ENCODE results near the gene FOXE3.

The FOXE3 gene

DNA sequence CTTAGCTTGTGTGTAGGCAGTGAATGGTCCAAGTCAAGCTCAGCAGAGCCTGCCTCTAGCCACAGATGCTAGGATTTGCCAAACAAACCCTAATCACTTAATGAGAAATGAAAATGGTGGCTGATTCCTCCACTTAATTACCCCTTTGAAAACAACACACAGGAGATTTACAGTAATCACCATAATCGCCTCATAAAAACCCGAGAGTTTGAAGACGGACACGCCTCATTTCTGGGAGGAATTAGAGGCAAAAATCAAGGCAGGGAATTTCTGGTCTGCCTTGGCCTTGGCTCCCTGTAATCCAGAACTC lies 16.3 kb upstream of the FOXE3 start:
- CTCF ChIA-PET, result interaction anchor here (1.4 to 7.4 kb wide), 3 partner anchors 10 to 208 kb away, joined by 3 to 57 read pairs (median 5); no protein-coding TSS in a partner anchor
- no peak overlapping the region for H3K4me3 ChIP-seq (ENCODE audit: low read depth, low read length)
- DNase-seq (ENCODE audit: low read depth, low spot score), result no peak
- POLR2A ChIA-PET, result no interaction called here
- TF ChIP-seq, protein P1, sequence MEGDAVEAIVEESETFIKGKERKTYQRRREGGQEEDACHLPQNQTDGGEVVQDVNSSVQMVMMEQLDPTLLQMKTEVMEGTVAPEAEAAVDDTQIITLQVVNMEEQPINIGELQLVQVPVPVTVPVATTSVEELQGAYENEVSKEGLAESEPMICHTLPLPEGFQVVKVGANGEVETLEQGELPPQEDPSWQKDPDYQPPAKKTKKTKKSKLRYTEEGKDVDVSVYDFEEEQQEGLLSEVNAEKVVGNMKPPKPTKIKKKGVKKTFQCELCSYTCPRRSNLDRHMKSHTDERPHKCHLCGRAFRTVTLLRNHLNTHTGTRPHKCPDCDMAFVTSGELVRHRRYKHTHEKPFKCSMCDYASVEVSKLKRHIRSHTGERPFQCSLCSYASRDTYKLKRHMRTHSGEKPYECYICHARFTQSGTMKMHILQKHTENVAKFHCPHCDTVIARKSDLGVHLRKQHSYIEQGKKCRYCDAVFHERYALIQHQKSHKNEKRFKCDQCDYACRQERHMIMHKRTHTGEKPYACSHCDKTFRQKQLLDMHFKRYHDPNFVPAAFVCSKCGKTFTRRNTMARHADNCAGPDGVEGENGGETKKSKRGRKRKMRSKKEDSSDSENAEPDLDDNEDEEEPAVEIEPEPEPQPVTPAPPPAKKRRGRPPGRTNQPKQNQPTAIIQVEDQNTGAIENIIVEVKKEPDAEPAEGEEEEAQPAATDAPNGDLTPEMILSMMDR (IDR thresholded peaks at IDR 0.05; ENCODE audit: insufficient read depth, low read length, missing control alignments), result no peak

DNA sequence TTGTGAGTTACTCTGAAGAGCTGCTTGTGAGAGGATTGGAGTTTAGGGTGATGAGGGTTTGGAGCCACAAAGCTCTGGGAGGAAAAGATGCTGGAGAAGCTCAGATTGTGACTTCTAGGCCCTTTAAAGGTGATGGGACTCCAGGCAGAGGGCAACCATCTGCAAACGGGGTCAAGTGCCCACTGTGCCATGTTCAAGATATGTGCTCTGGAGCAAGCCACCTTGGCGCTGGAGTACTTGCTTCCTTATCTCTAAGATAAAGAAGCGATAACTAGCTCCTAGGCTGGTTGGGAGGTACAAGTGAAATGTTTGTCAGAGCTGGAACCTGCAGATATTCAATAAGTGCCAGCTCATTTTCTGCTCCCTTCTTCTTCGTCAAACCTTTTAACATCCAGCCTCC lies 14.3 kb upstream of the FOXE3 start:
- no peak overlapping the region for H3K4me3 ChIP-seq (ENCODE audit: low read depth, low read length)
- TF ChIP-seq, protein P1 (IDR thresholded peaks at IDR 0.05; ENCODE audit: insufficient read depth, low read length, missing control alignments), result no peak
- DNase-seq (ENCODE audit: low read depth, low spot score), result no peak
- ChIA-PET CTCF (interaction anchor here (0.9 to 7.4 kb wide), 8 partner anchors 9 to 209 kb away, joined by 3 to 57 read pairs (median 4); partner anchors contain the start of gene FOXD2), POLR2A (no interaction called here)

DNA sequence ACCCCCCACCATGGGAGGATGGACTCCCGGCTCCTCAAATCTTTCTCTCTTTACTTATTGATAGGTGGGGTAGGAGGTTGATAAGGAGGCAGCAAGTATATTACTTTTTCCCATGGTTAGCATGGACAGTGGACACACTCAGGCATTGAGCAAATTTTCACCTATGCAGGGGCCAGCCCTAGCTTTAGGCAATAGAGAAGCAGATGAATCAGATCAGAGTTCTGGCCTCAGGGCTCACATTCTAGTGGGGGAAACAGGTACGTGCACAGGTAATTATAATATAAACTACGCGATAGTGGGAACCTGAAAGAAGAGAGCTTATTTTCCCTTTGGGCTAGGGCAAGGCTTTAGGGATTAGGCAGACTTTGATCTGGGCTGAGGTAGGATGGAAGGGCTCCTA lies 13.5 kb upstream of the FOXE3 start:
- POLR2A ChIA-PET, result no interaction called here
- DNase-seq (ENCODE audit: low read depth, low spot score), result no peak
- H3K4me3 ChIP-seq (ENCODE audit: low read depth, low read length), result no peak overlapping the region
- CTCF ChIA-PET, result interaction anchor here (1.4 to 7.4 kb wide), 6 partner anchors 9 to 335 kb away, joined by 3 to 57 read pairs (median 4); no protein-coding TSS in a partner anchor
- TF ChIP-seq, protein P1 (IDR thresholded peaks at IDR 0.05; ENCODE audit: insufficient read depth, low read length, missing control alignments), result no peak

DNA sequence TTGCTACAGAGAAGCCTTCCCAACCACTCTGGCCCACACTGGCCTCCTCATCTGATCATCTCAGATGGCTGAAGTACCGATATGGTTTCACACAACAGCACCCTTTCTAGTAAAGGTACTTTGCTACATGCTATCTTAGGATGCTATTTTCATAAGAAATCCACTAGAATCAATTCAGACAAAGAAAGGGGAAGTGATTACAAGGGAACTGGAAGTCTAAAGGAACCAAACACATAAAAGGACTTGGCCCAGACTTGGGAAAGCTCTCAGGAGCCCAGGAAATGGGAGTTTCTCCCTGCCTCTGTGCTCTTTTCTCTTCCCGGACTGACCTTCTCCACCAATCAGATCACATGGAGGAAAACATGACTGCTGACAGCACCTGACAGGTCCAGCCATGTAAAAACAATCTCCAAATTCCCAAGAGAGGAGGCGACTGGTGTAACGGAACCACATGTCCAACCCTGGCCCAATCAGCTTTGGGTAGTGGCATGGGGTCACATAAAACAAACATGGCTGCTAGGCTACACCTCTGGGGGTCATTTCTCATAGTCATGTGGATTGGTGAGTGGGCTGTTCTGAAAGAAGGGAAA lies 12.7 kb upstream of the FOXE3 start:
- TF ChIP-seq, protein P1 (IDR thresholded peaks at IDR 0.05; ENCODE audit: insufficient read depth, low read length, missing control alignments), result no peak
- ChIA-PET CTCF (interaction anchor here (1.0 to 7.4 kb wide), 4 partner anchors 14 to 334 kb away, joined by 3 to 57 read pairs (median 8); no protein-coding TSS in a partner anchor), POLR2A (no interaction called here)
- DNase-seq (ENCODE audit: low read depth, low spot score), result no peak
- H3K4me3 ChIP-seq (ENCODE audit: low read depth, low read length), result no peak overlapping the region

DNA sequence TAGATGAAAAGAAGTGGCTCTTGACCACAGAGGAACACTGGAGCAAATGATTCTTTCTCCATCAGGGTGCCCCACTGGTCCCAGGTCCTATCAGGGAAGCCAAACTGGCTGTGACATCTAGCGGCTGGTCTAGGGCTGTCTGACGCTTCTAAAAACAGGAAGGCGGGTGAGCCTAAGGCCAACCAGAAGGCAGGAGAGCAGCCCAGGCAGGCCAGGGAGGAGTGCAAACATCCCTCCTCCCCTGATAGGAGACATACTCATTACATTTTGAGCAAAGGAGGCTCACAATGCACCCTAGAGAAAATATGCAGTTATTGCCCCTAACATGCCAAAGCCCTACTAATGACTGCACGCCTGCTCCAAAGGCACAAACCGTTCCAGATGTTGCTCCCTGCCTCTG lies 10.4 kb upstream of the FOXE3 start:
- DNase-seq (ENCODE audit: low read depth, low spot score), result no peak
- ChIA-PET POLR2A (no interaction called here), CTCF (interaction anchor here (1.6 to 10.0 kb wide), 5 partner anchors 9 to 30 kb away, joined by 6 to 78 read pairs (median 24); no protein-coding TSS in a partner anchor)
- H3K4me3 ChIP-seq (ENCODE audit: low read depth, low read length), result no peak overlapping the region
- TF ChIP-seq, protein P1 (IDR thresholded peaks at IDR 0.05; ENCODE audit: insufficient read depth, low read length, missing control alignments), result no peak

DNA sequence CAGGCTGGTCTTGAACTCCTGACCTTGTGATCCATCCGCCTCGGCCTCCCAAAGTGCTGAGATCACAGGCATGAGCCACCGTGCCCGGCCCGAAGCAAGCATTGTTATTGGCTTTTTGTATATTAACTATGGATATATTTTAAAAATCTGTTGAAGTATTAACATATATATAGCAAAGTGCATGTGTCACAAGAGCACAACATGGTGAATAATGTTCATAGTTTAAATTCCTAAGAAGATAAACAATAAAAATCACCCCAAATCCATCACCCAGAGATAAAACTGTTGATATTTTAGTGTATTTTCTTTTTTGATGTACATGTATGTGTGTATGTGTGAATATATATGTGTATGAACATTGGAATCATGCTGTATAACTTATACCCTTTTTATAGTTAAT lies 9.1 kb upstream of the FOXE3 start:
- POLR2A ChIA-PET, result interaction anchor here (1.5 kb wide), 1 partner anchor 72 kb away, joined by 3 read pairs; no protein-coding TSS in a partner anchor
- TF ChIP-seq, protein P1 (IDR thresholded peaks at IDR 0.05; ENCODE audit: insufficient read depth, low read length, missing control alignments), result no peak
- no peak for DNase-seq (ENCODE audit: low read depth, low spot score)
- CTCF ChIA-PET, result interaction anchor here (1.0 to 10.0 kb wide), 9 partner anchors 10 to 319 kb away, joined by 3 to 87 read pairs (median 9); partner anchors contain the start of gene FOXD2
- H3K4me3 ChIP-seq (ENCODE audit: low read depth, low read length), result no peak overlapping the region

Measured in AG04449 (cell line).